Fibroblast of lung (primary cell): ENCODE data around the gene PBX4.

Experiments
- CTCF ChIP-seq, 2 donors: IDR thresholded peaks in 1 of 2; conservative IDR thresholded peaks in 1 of 2; 1 replicate in 1 of 2; 2 replicates in 1 of 2; pipeline ENCODE4 v1.5.1; 2011 to 2012; ENCODE audit warnings: low read length in 2 of 2, control low read depth in 1 of 2, inconsistent platforms in 1 of 2, low read depth in 1 of 2, mild to moderate bottlenecking in 1 of 2
- EZH2 ChIP-seq: IDR thresholded peaks from 2 replicates; pipeline ENCODE4 v1.5.1; 2012; ENCODE audit warnings: low read length, control low read depth, mild to moderate bottlenecking; ENCODE audit errors: missing control alignments

- TF ChIP-seq CTCF (conservative IDR thresholded peaks at IDR 0.05 in 1 of 2, IDR thresholded peaks at IDR 0.05 in 1 of 2; ENCODE audit: low read depth in 1 of 2, low read length in 2 of 2) (no peak), EZH2 (no peak)
Measured at GRCh38 chr19:19618219-19619051, at the start of gene PBX4.
